ENCODE measurements around the gene PSMD11.

PSMD11 gene

GRCh38 chr17:32514606-32515005, 70.3 kb downstream of the PSMD11 start:
- DNase-seq (ENCODE audit: low spot score) = no peak
- TF ChIP-seq CTCF (IDR thresholded peaks at IDR 0.05; ENCODE audit: extremely low read depth, missing control alignments) = no peak

GRCh38 chr17:32515677-32516383, 71.5 kb downstream of the PSMD11 start:
- peak; percentile 72 for DNase-seq (ENCODE audit: low spot score)
- no peak for TF ChIP-seq CTCF (IDR thresholded peaks at IDR 0.05; ENCODE audit: extremely low read depth, missing control alignments)

- TF ChIP-seq CTCF (IDR thresholded peaks at IDR 0.05; ENCODE audit: extremely low read depth, missing control alignments) = no peak
- no peak for DNase-seq (ENCODE audit: low spot score)
Measured at GRCh38 chr17:32516450-32516849, 72.1 kb downstream of the PSMD11 start.

GRCh38 chr17:32516940-32517701, 72.8 kb downstream of the PSMD11 start:
- TF ChIP-seq CTCF (IDR thresholded peaks at IDR 0.05; ENCODE audit: extremely low read depth, missing control alignments) = no peak
- peak; percentile 60 for DNase-seq (ENCODE audit: low spot score)

- DNase-seq (ENCODE audit: low spot score) = no peak
- TF ChIP-seq CTCF (IDR thresholded peaks at IDR 0.05; ENCODE audit: extremely low read depth, missing control alignments) = no peak
Measured at GRCh38 chr17:32517982-32518381, 73.7 kb downstream of the PSMD11 start.

- no peak for TF ChIP-seq CTCF (IDR thresholded peaks at IDR 0.05; ENCODE audit: extremely low read depth, missing control alignments)
- DNase-seq (ENCODE audit: low spot score) = no peak
Measured at GRCh38 chr17:32518646-32519227, 74.4 kb downstream of the PSMD11 start.
